Neural progenitor cell (in vitro differentiated cells): ENCODE data around the gene KIRREL3. TPM values are rescaled to one million over a fixed set of nuclear protein-coding genes. Genes with fewer than 3 reads are reported as not detected.
A peak's percentile ranks its signal among the peaks of the same experiment; 100 is the strongest.

Source experiments
- DNase-seq: peaks from one replicate; pipeline ENCODE4 v3.0.0-alpha.2; 2016; ENCODE audit warnings: low spot score
- H2AFZ ChIP-seq: fragments of 200-600 bp; sonication (generic); replicated peaks from 2 replicates; pipeline ENCODE4 v1.6.1; 2016; ENCODE audit warnings: antibody characterized with exemption
- H3F3A ChIP-seq: fragments of 200-600 bp; sonication (generic); 2 replicates; pipeline ENCODE4 v1.6.1; 2016; ENCODE audit warnings: antibody characterized with exemption, low read depth
- H3K27ac ChIP-seq: fragments of 200-600 bp; sonication (generic); 2 replicates; pipeline ENCODE4 v1.5.1; 2016; ENCODE audit warnings: mild to moderate bottlenecking
- H3K27me3 ChIP-seq: fragments of 200-600 bp; sonication (generic); 2 replicates; pipeline ENCODE4 v1.6.1; 2016; ENCODE audit warnings: mild to moderate bottlenecking, moderate library complexity
- H3K36me3 ChIP-seq: fragments of 200-600 bp; sonication (generic); 2 replicates; pipeline ENCODE4 v1.5.1; 2016
- H3K4me1 ChIP-seq: fragments of 200-600 bp; sonication (generic); 2 replicates; pipeline ENCODE4 v1.6.1; 2016; ENCODE audit warnings: mixed run types
- H3K4me2 ChIP-seq: fragments of 200-600 bp; sonication (generic); 2 replicates; pipeline ENCODE4 v1.6.1; 2016
- H3K4me3 ChIP-seq: fragments of 200-600 bp; sonication (generic); 2 replicates; pipeline ENCODE4 v1.5.1; 2016
- H3K79me2 ChIP-seq: fragments of 200-600 bp; sonication (generic); 2 replicates; pipeline ENCODE4 v1.6.1; 2016; ENCODE audit warnings: low read depth
- H3K9ac ChIP-seq: fragments of 200-600 bp; sonication (generic); 2 replicates; pipeline ENCODE4 v1.6.1; 2016
- H3K9me3 ChIP-seq: fragments of 200-600 bp; sonication (generic); 2 replicates; pipeline ENCODE4 v1.5.1; 2016; ENCODE audit warnings: low read depth
- H4K20me1 ChIP-seq: fragments of 200-600 bp; sonication (generic); 2 replicates; pipeline ENCODE4 v1.6.1; 2016; ENCODE audit warnings: low read depth
- H3K27ac Mint-ChIP-seq: 3 replicates; pipeline ENCODE4 v1.8.0; 2021; ENCODE audit warnings: mixed read lengths
- H3K27me3 Mint-ChIP-seq: 2 replicates; pipeline ENCODE4 v1.8.0; 2022; ENCODE audit warnings: low read depth, mild to moderate bottlenecking, inconsistent platforms, moderate library complexity, mixed read lengths; ENCODE audit not compliant: insufficient read depth
- H3K36me3 Mint-ChIP-seq: 3 replicates; pipeline ENCODE4 v1.8.0; 2021; ENCODE audit warnings: mixed read lengths
- H3K4me1 Mint-ChIP-seq: 3 replicates; pipeline ENCODE4 v1.8.0; 2021; ENCODE audit warnings: mixed read lengths
- H3K4me3 Mint-ChIP-seq: 3 replicates; pipeline ENCODE4 v1.8.0; 2021; ENCODE audit warnings: mild to moderate bottlenecking, moderate library complexity, mixed read lengths
- H3K9me3 Mint-ChIP-seq: 3 replicates; pipeline ENCODE4 v1.8.0; 2020; ENCODE audit warnings: mixed read lengths
- CTCF ChIP-seq: fragments of 200-600 bp; sonication (generic); IDR thresholded peaks from 2 replicates; pipeline ENCODE4 v1.5.1; 2017; ENCODE audit warnings: antibody characterized with exemption, mild to moderate bottlenecking
- EZH2 ChIP-seq: fragments of 200-600 bp; sonication (generic); IDR thresholded peaks from 2 replicates; pipeline ENCODE4 v1.6.1; 2017; ENCODE audit warnings: antibody characterized with exemption, mild to moderate bottlenecking, moderate library complexity
- EZH2phosphoT487 ChIP-seq: fragments of 200-600 bp; sonication (generic); IDR thresholded peaks from 2 replicates; pipeline ENCODE4 v1.6.1; 2017; ENCODE audit warnings: antibody characterized with exemption
- total RNA-seq: library from RNA; depleted of rRNA; stranded (reverse); fragments of >200 nt; gene quantifications from 2 replicates; pipeline ENCODE4 v1.2.3, GENCODE V29; 2015; ENCODE audit warnings: low replicate concordance

KIRREL3 gene
- total RNA-seq, 1 donor from 2014 or later = 1.1 TPM

DNA sequence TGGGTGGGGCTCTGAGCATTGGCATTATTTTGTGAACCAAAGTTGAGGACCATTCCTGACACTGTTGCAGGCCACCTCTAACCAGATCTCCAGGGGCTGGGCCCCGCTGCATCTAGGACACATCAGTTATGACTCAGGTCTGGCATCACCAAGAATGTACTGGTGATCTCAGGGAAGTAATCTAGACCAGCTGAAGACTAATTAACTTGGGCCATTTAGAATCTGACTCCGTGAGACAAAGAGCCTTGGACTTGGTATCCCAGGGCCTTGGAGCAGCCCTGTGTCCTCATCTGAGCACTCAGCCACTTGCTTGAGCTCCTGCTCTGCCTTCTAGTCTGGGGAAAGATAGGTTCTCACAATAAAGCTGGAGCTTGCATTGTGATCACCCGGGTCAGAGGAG, 200.6 kb downstream of the KIRREL3 start:
- Mint-ChIP-seq H3K36me3 (no peaks in the 10 kb centered on the region), H3K9me3 (no peaks in the 10 kb centered on the region), H3K4me3 (no peak overlapping the region), H3K27ac (no peak overlapping the region), H3K4me1 (peaks cover 2% of the 10 kb centered on the region), H3K27me3 (peaks cover 9% of the 10 kb centered on the region)
- Histone ChIP-seq H3K4me1 (peaks cover 11% of the 10 kb centered on the region), H3K36me3 (no peaks in the 10 kb centered on the region), H4K20me1 (no peaks in the 10 kb centered on the region), H3K4me3 (no peak overlapping the region), H3K9ac (no peak overlapping the region), H3K79me2 (no peaks in the 10 kb centered on the region), H3K4me2 (peak overlapping the region; percentile 14), H3K9me3 (no peaks in the 10 kb centered on the region), H3F3A (no peaks in the 10 kb centered on the region), H3K27ac (no peak overlapping the region), H3K27me3 (no peaks in the 10 kb centered on the region), H2AFZ (no peak overlapping the region)
- TF ChIP-seq EZH2phosphoT487 (no peak), CTCF (no peak), EZH2 (no peak)
- no peak for DNase-seq

DNA sequence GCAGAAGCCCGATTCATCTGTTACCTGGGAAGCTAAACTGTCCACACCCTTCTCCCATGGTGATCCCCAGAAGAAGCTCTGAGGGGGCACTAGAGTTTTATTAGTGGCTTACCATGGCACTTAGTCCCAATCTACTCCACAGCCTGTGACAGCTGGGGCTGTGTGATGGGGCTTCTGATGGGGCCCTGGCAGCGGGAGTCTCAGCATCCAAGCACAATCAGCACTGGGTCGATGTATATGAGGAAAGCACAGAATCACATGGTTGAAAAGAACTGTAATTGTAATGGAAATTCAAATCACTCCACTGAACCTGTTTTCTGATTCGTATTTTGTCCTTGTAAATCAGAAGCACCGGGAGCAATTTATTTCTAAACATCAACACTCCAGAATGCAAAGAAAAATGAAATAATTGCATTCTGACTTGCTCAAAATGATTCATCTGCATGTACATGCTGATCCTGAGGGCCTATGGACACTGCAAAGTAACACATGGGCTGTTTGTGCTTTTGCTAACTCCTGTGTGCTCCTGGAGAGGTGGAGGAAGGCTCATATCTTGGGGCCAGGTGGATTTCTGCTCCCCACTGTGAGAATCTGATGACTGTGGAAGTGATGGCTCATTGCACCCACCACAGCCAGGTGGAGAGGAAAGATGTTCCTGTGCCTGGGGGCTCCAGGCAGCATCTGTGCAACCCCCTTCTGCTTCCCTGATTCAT, 203.0 kb downstream of the KIRREL3 start:
- Histone ChIP-seq H3K27me3 (no peaks in the 10 kb centered on the region), H3K4me2 (no peak overlapping the region), H3K9ac (no peak overlapping the region), H3K4me1 (peaks cover 11% of the 10 kb centered on the region), H3K27ac (no peak overlapping the region), H4K20me1 (no peaks in the 10 kb centered on the region), H3K4me3 (no peak overlapping the region), H3K36me3 (no peaks in the 10 kb centered on the region), H3F3A (no peaks in the 10 kb centered on the region), H2AFZ (no peak overlapping the region), H3K79me2 (no peaks in the 10 kb centered on the region), H3K9me3 (no peaks in the 10 kb centered on the region)
- peaks cover 2% of the 10 kb centered on the region for H3K4me1 Mint-ChIP-seq
- peak overlapping the region; percentile 35 for H3K27ac Mint-ChIP-seq
- H3K4me3 Mint-ChIP-seq = no peak overlapping the region
- no peaks in the 10 kb centered on the region for H3K9me3 Mint-ChIP-seq
- no peaks in the 10 kb centered on the region for H3K36me3 Mint-ChIP-seq
- TF ChIP-seq EZH2phosphoT487 (no peak), EZH2 (no peak), CTCF (no peak)
- no peak for DNase-seq
- peaks cover 7% of the 10 kb centered on the region for H3K27me3 Mint-ChIP-seq

- TF ChIP-seq EZH2phosphoT487 = no peak
- no peak for TF ChIP-seq CTCF
- no peak for TF ChIP-seq EZH2
- H3K9ac ChIP-seq = no peak overlapping the region
- peaks cover 5% of the 10 kb centered on the region for H3K4me1 ChIP-seq
- Mint-ChIP-seq H3K36me3 (no peaks in the 10 kb centered on the region), H3K27ac (no peak overlapping the region), H3K4me1 (peaks cover 6% of the 10 kb centered on the region), H3K9me3 (no peaks in the 10 kb centered on the region), H3K4me3 (no peak overlapping the region), H3K27me3 (peaks cover 3% of the 10 kb centered on the region)
- DNase-seq = no peak
- peaks cover 5% of the 10 kb centered on the region for H3F3A ChIP-seq
- no peak overlapping the region for H3K27ac ChIP-seq
- H3K4me3 ChIP-seq = no peak overlapping the region
- no peaks in the 10 kb centered on the region for H3K27me3 ChIP-seq
- H3K79me2 ChIP-seq = no peaks in the 10 kb centered on the region
- no peaks in the 10 kb centered on the region for H3K36me3 ChIP-seq
- H3K4me2 ChIP-seq = no peak overlapping the region
- H3K9me3 ChIP-seq = no peaks in the 10 kb centered on the region
- no peaks in the 10 kb centered on the region for H4K20me1 ChIP-seq
- no peak overlapping the region for H2AFZ ChIP-seq
Observed at GRCh38 chr11:126793596-126793995, 207.0 kb downstream of the KIRREL3 start.
